Activated CD8-positive, alpha-beta T cell treated with anti-CD3 and anti-CD28 coated beads for 36 hours (primary cell): ENCODE measurements around the gene AGFG2. TPM values are rescaled to one million over a fixed set of nuclear protein-coding genes. Genes with fewer than 3 reads are reported as not detected.

ENCODE experiments used
- ATAC-seq: fragments of 200-7000 bp; cut with Tn5 transposase; one replicate; pipeline ENCODE4 v1.10.0; 2021; ENCODE audit warnings: mild to moderate bottlenecking, moderate library complexity
- CTCF ChIA-PET: fragments of 350-600 bp; sonication (Branson Sonifier 250); formaldehyde crosslinking; loops from one replicate; lab custom pipeline; 2021; ENCODE audit warnings: antibody characterized with exemption; lab: Charles Lee
- POLR2A ChIA-PET: fragments of 350-600 bp; sonication (Branson Sonifier 250); formaldehyde crosslinking; loops from one replicate; lab custom pipeline; 2021; ENCODE audit warnings: antibody characterized with exemption; lab: Charles Lee
- DNase-seq: peaks from one replicate; pipeline ENCODE4 v3.0.0-alpha.2; 2020
- H3K27ac Mint-ChIP-seq: one replicate; pipeline ENCODE4 v1.8.0; 2021; ENCODE audit warnings: mild to moderate bottlenecking, mixed read lengths
- H3K27me3 Mint-ChIP-seq: one replicate; pipeline ENCODE4 v1.8.0; 2021; ENCODE audit warnings: mixed read lengths
- H3K36me3 Mint-ChIP-seq: one replicate; pipeline ENCODE4 v1.8.0; 2021; ENCODE audit warnings: low read depth, mixed read lengths
- H3K4me1 Mint-ChIP-seq: one replicate; pipeline ENCODE4 v1.8.0; 2021; ENCODE audit warnings: low read depth, mixed read lengths
- H3K4me3 Mint-ChIP-seq: one replicate; pipeline ENCODE4 v1.8.0; 2021; ENCODE audit warnings: mild to moderate bottlenecking, moderate library complexity, mixed read lengths
- H3K9me3 Mint-ChIP-seq: one replicate; pipeline ENCODE4 v1.8.0; 2021; ENCODE audit warnings: mixed read lengths
- intact Hi-C: fragments of 100-400 bp; cut with micrococcal nuclease; formaldehyde crosslinking; loops from one replicate; pipeline ENCODE4 v1.10.0; 2022
- total RNA-seq, 2 experiments: library from RNA; stranded (reverse); gene quantifications; one replicate each; pipeline ENCODE4 v1.2.3, GENCODE V29; 2021
- TF ChIP-seq, protein P1 (sequence below): fragments of 200-600 bp; IDR thresholded peaks from one replicate; pipeline ENCODE4 v1.8.0; 2022; ENCODE audit warnings: antibody characterized with exemption, mild to moderate bottlenecking

Gene AGFG2
- total RNA-seq, 2 experiments from 2014 or later, result 45.6 to 45.8 TPM

DNA sequence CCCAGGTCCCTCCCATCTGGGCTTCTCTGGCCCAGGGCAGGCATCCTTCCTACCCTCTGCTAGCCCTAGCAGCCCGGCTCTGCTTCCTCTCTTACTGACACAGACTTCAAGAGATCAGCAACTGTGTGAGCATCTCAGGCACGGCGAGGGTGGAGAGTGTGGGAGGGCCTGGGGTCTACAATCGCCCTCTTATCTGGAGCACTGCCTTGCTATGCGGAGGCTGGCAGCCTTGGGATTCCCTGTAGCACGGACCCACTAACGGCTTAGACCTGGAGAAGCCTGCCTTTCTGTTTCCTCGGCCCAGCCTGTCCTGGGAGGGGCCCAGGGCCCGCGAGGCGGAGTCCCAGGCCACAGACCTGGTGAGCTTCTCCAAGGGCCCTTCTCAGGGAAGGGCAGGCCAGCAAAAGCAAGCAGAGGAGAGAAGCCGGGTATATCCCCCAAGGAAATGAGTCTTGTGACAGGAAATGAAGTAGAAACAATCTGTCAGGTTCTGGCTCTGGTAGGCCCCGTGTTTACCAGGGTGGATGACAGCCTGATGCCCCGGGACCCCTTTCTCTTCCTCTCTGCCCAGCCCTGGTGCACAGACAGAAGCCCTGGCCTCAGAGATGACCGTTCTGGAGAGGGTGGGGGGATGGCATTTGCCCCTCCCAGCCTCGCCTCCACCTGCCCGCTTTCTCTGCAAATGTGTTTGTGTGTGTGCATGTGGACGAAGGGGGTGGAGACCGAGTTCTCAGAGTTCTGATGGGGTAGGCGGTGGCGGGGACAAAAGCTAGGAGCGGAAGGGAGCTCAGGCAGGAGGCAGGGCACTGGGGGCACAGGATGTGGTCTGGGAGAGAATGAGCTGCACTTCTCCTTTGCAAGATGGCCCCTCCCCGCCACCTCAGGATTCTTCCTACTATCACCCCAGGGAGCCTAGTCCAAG lies 44.4 kb downstream of the AGFG2 start:
- Mint-ChIP-seq H3K9me3 (no peaks in the 10 kb centered on the region), H3K36me3 (peaks cover 5% of the 10 kb centered on the region), H3K4me1 (peaks cover 20% of the 10 kb centered on the region), H3K27ac (peak overlapping the region; percentile 93), H3K4me3 (peak overlapping the region; percentile 98), H3K27me3 (no peaks in the 10 kb centered on the region)
- POLR2A ChIA-PET, result interaction anchor here (0.9 to 4.9 kb wide), 13 partner anchors 11 to 363 kb away, joined by 3 to 22 read pairs (median 6); partner anchors contain the start of genes AGFG2, MOSPD3, NYAP1 and POP7
- CTCF ChIA-PET, result interaction anchor here (0.5 to 6.4 kb wide), 14 partner anchors 12 to 122 kb away, joined by 3 to 39 read pairs (median 6); partner anchors contain the start of genes MOSPD3 and POP7
- ATAC-seq (peak; percentile 23), DNase-seq (peak; percentile 92)
- TF ChIP-seq, protein P1, sequence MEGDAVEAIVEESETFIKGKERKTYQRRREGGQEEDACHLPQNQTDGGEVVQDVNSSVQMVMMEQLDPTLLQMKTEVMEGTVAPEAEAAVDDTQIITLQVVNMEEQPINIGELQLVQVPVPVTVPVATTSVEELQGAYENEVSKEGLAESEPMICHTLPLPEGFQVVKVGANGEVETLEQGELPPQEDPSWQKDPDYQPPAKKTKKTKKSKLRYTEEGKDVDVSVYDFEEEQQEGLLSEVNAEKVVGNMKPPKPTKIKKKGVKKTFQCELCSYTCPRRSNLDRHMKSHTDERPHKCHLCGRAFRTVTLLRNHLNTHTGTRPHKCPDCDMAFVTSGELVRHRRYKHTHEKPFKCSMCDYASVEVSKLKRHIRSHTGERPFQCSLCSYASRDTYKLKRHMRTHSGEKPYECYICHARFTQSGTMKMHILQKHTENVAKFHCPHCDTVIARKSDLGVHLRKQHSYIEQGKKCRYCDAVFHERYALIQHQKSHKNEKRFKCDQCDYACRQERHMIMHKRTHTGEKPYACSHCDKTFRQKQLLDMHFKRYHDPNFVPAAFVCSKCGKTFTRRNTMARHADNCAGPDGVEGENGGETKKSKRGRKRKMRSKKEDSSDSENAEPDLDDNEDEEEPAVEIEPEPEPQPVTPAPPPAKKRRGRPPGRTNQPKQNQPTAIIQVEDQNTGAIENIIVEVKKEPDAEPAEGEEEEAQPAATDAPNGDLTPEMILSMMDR, result no peak
- intact Hi-C loops, result no loop called here

- H3K4me1 Mint-ChIP-seq, result peaks cover 20% of the 10 kb centered on the region
- CTCF ChIA-PET, result interaction anchor here (0.5 to 6.4 kb wide), 16 partner anchors 13 to 121 kb away, joined by 3 to 39 read pairs (median 4); partner anchors contain the start of genes MOSPD3 and POP7
- intact Hi-C loops, result no loop called here
- no peaks in the 10 kb centered on the region for H3K9me3 Mint-ChIP-seq
- H3K4me3 Mint-ChIP-seq, result peak overlapping the region; percentile 98
- H3K36me3 Mint-ChIP-seq, result peaks cover 2% of the 10 kb centered on the region
- TF ChIP-seq, protein P1, result no peak
- H3K27ac Mint-ChIP-seq, result peak overlapping the region; percentile 93
- no peaks in the 10 kb centered on the region for H3K27me3 Mint-ChIP-seq
- ATAC-seq (no peak), DNase-seq (no peak)
- POLR2A ChIA-PET, result interaction anchor here (0.8 to 4.9 kb wide), 17 partner anchors 8 to 364 kb away, joined by 3 to 22 read pairs (median 6); partner anchors contain the start of genes AGFG2, MEPCE, MOSPD3 and NYAP1
Measured at GRCh38 chr7:100584054-100584682, 45.2 kb downstream of the AGFG2 start.

- ChIA-PET CTCF (interaction anchor here (0.6 to 6.4 kb wide), 15 partner anchors 14 to 121 kb away, joined by 3 to 39 read pairs (median 6); partner anchors contain the start of genes MOSPD3 and POP7), POLR2A (interaction anchor here (0.6 to 4.9 kb wide), 21 partner anchors 7 to 155 kb away, joined by 3 to 22 read pairs (median 5); partner anchors contain the start of genes AGFG2, MEPCE, MOSPD3 and NYAP1)
- peak; percentile 51 for DNase-seq
- Mint-ChIP-seq H3K9me3 (no peaks in the 10 kb centered on the region), H3K36me3 (peaks cover 2% of the 10 kb centered on the region), H3K4me3 (peak overlapping the region; percentile 98), H3K4me1 (peaks cover 20% of the 10 kb centered on the region), H3K27ac (peak overlapping the region; percentile 93), H3K27me3 (no peaks in the 10 kb centered on the region)
- ATAC-seq, result no peak
- TF ChIP-seq, protein P1, result no peak
- intact Hi-C loops, result no loop called here
Measured at GRCh38 chr7:100584683-100585510, 45.9 kb downstream of the AGFG2 start.

- POLR2A ChIA-PET, result interaction anchor here (0.6 to 4.9 kb wide), 19 partner anchors 8 to 156 kb away, joined by 3 to 22 read pairs (median 5); partner anchors contain the start of genes AGFG2, MEPCE, MOSPD3 and PCOLCE
- H3K27ac Mint-ChIP-seq, result peak within 1 kb of the TSS; percentile 93
- intact Hi-C loops, result no loop called here
- peak within 1 kb of the TSS; percentile 98 for H3K4me3 Mint-ChIP-seq
- CTCF ChIA-PET, result interaction anchor here (0.6 to 6.4 kb wide), 23 partner anchors 14 to 140 kb away, joined by 3 to 39 read pairs (median 5); partner anchors contain the start of genes MOSPD3 and POP7
- no peaks in the 10 kb centered on the region for H3K9me3 Mint-ChIP-seq
- H3K4me1 Mint-ChIP-seq, result peaks cover 20% of the 10 kb centered on the region
- ATAC-seq (peak; percentile 5), DNase-seq (peak; percentile 67)
- H3K27me3 Mint-ChIP-seq, result peaks cover 5% of the 10 kb centered on the region
- TF ChIP-seq, protein P1, result no peak
- peaks cover 2% of the 10 kb centered on the region for H3K36me3 Mint-ChIP-seq
Measured at GRCh38 chr7:100585511-100586265, 46.7 kb downstream of the AGFG2 start, which contains the start of gene LRCH4. LRCH4 (minus strand) TSS chr7:100586129; CDS start chr7:100586100, 29 bp downstream.
